T-helper 1 cell treated with Interleukin-12 subunit alpha and Interleukin-12 subunit beta and Interleukin-4 antibody, amounts not matched to agents 30 μg/mL and 1 μg/mL, for 36 hours (primary cell): ENCODE data around the gene CCDC107.

Experiments used
- H3K27ac Mint-ChIP-seq: one replicate; pipeline ENCODE4 v1.8.0; 2021; ENCODE audit warnings: mild to moderate bottlenecking, mixed read lengths
- H3K27me3 Mint-ChIP-seq: one replicate; pipeline ENCODE4 v1.8.0; 2021; ENCODE audit warnings: low read depth, mixed read lengths
- H3K36me3 Mint-ChIP-seq: one replicate; pipeline ENCODE4 v1.8.0; 2021; ENCODE audit warnings: low read depth, mixed read lengths
- H3K4me1 Mint-ChIP-seq: one replicate; pipeline ENCODE4 v1.8.0; 2021; ENCODE audit warnings: low read depth, mixed read lengths
- H3K4me3 Mint-ChIP-seq: one replicate; pipeline ENCODE4 v1.8.0; 2021; ENCODE audit warnings: mild to moderate bottlenecking, moderate library complexity, mixed read lengths
- H3K9me3 Mint-ChIP-seq: one replicate; pipeline ENCODE4 v1.8.0; 2021; ENCODE audit warnings: mixed read lengths

CCDC107 gene

DNA sequence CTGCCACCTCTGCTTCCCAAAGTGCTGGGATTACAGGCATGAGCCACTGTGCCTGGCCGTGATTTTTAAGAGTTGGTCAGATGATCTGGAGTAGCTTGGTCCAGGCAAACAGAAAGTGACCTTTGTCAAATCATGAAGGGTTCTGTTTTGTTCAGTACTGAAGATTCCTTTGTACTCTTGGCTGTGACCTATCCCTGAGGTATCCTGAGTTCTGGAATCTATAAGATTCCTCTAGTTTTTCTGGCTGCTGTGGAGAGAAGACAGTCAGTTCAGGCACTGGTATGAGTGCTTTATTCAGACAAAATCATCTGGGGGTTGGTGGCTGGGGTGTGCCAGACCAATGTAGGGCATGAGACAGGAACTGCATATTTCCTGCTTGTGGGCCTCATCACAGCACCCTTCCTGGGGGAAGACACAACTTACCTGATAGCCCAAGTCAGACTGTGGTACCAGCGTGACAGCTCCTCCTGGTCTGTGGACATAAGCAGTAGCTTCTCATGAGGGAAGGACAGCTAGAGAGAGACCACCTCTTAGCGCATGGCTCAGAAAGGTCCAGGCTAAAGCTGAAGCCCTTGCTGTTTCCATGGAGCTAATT lies 3.8 kb downstream of the CCDC107 start:
- peak overlapping the region; percentile 58 for H3K4me3 Mint-ChIP-seq
- H3K9me3 Mint-ChIP-seq: no peaks in the 10 kb centered on the region
- peaks cover 4% of the 10 kb centered on the region for H3K27me3 Mint-ChIP-seq
- peaks cover 68% of the 10 kb centered on the region for H3K4me1 Mint-ChIP-seq
- H3K36me3 Mint-ChIP-seq: peaks cover 29% of the 10 kb centered on the region
- peak overlapping the region; percentile 85 for H3K27ac Mint-ChIP-seq

DNA sequence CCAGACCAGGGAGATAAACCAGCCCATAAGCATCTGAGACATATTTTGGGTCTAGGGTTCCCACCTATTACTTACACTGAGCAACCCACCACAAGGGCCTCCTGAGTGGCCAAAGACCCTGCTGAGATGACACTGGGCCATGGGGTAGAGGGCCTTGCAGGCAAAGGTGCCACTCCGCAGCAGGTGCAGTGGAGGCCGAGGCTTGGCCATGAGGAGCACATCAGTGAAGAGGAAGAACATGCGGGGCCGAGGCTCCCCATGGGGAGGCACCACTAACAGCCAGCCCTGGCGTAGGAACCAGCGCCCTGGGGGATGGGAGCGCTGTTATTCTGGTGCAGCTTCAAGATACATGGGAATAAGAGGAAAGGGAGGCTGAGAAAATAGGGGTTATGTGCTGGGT lies 4.3 kb downstream of the CCDC107 start:
- H3K4me1 Mint-ChIP-seq: peaks cover 64% of the 10 kb centered on the region

DNA sequence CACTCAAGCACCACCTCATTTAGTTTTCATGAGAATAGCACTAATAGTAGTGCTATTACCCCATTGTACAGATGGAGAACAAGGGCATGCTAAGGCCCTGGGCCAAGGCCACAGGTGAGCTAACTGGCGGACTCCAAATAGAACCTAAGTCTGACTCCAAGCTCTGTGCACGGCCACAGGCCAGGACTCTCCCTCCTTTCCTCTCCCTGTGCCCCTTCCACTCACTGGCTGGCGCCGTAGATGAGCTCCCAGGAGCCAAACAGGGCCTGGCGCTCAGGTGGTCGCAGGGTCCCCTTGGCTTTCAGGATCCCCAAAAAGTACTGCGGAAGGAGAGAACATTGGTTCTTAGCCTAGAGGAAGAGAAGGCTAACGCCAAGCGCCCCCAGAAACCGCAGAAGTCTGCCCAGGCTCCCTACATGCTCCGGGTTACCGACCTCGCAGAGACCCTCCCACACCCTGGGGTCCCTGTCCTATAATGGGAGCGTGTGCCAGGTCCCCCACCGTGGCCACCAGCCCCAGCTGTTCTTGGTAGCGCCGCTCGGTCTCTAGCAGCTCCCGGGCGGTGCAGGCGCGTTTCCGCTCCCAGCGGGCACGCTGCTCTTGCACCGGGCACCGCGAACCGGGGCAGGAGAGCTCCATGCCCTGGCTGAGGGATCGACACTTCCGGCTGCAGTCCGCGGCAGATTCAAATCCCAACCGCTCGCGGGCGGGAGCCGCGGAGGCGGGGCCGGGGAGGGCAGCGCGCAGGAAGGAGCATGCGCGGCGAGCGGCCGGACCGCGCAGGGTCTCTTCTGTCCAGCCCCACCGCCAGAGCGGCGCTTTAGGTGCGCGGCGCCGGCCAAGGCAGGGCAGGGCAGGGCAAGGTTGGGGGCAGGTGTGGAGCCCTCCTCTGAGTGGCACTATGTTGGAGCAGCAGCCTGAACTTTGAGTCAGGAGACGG lies 6.7 kb downstream of the CCDC107 start, which contains the start of gene ARHGEF39:
Gene ARHGEF39, minus strand, starts transcription at position 665 of the 940 bp plus-strand sequence. Its CDS starts 26 bp downstream, at position 639.
- H3K27me3 Mint-ChIP-seq: no peaks in the 10 kb centered on the region
- peak within 1 kb of the TSS; percentile 83 for H3K4me3 Mint-ChIP-seq
- peaks cover 4% of the 10 kb centered on the region for H3K9me3 Mint-ChIP-seq
- peak within 1 kb of the TSS; percentile 72 for H3K27ac Mint-ChIP-seq
- H3K4me1 Mint-ChIP-seq: peaks cover 49% of the 10 kb centered on the region
- peaks cover 20% of the 10 kb centered on the region for H3K36me3 Mint-ChIP-seq

More for the DNA sequence above, 4.3 kb downstream of the CCDC107 start:
- Mint-ChIP-seq H3K4me3 (peak overlapping the region; percentile 59), H3K27me3 (peaks cover 4% of the 10 kb centered on the region), H3K27ac (peak overlapping the region; percentile 85), H3K36me3 (peaks cover 29% of the 10 kb centered on the region), H3K9me3 (peaks cover 2% of the 10 kb centered on the region)

DNA sequence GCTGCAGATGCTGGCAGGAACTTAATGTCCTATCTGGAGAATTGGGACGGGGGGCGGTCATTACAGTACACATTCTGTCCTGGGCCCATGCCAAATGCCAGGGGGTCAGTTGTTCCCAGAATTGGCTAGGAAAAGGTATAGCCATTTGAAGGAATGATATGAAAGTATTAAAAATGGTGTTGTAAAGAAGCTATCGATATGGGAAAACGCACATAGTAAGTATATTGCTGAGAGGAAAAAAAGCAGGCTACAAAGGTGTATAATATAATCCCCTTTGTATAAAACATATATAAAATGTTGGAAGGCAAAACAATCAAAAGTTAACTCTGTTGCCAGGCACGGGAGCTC lies 7.4 kb downstream of the CCDC107 start:
- Mint-ChIP-seq H3K4me3 (peak overlapping the region; percentile 83), H3K36me3 (peaks cover 15% of the 10 kb centered on the region), H3K9me3 (peaks cover 4% of the 10 kb centered on the region), H3K27me3 (no peaks in the 10 kb centered on the region), H3K27ac (peak overlapping the region; percentile 72), H3K4me1 (peaks cover 43% of the 10 kb centered on the region)

DNA sequence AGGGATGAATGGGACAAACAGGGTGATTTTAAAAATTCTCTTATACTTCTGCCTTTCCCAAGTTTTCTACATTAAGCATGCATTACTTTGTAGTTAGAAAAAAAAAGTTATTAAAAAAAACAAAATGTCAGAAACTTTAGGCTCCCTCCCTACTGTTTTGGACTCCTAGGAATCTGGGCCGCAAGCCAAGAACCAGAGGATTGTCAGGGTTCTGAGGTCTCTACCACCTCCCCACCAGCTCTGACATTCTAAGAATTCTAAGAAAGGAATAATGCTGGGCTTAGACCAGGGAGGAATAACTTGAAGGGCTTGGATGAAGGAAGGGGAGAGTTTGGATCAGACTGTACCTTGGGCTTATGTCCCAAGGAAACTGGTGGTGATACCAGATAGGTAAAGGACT lies 8.0 kb downstream of the CCDC107 start:
- peaks cover 4% of the 10 kb centered on the region for H3K9me3 Mint-ChIP-seq
- peak overlapping the region; percentile 69 for H3K4me3 Mint-ChIP-seq
- no peak overlapping the region for H3K27ac Mint-ChIP-seq
- H3K36me3 Mint-ChIP-seq: peaks cover 9% of the 10 kb centered on the region
- H3K27me3 Mint-ChIP-seq: no peaks in the 10 kb centered on the region
- peaks cover 37% of the 10 kb centered on the region for H3K4me1 Mint-ChIP-seq

DNA sequence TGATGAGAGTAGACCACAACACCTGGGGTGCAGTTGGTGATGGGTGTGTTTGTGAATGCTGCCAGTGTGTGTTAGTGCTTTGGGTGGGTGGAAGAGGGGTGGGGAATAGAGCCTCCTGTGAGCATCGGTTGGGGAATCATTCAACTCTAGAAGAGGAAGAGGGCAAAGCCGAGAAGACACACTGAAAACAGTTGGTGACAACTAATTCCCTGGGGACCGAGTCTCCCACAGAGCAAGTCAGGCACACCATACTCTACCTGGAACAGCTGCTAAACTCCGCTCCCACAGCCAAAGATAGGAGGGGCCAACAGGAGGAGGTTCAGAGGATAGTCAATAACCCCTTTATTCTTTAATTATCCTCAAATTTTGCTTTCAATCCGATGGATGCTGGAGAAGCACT lies 8.5 kb downstream of the CCDC107 start:
- peaks cover 34% of the 10 kb centered on the region for H3K4me1 Mint-ChIP-seq
- H3K36me3 Mint-ChIP-seq: peaks cover 9% of the 10 kb centered on the region
- H3K4me3 Mint-ChIP-seq: no peak overlapping the region
- peaks cover 4% of the 10 kb centered on the region for H3K9me3 Mint-ChIP-seq
- no peak overlapping the region for H3K27ac Mint-ChIP-seq
- no peaks in the 10 kb centered on the region for H3K27me3 Mint-ChIP-seq

DNA sequence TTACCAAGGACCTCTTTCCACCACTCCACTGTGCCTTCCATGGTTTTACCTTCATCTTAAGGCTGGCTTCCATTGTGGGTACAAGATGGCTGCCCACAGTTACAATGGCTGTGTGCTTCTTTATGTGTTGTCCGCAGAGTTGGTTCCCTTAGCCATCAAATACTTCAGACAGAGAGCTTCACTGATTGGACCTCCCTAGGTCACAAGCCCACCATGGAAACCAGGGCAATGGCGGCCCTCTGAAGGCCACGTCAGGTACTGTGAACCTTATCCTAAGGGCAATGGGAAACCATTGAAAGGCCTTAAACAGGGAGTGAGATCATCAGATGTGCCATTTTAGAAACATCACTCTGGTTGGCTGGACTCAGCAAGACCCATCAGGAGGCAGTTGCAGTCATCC lies 9.8 kb downstream of the CCDC107 start:
- H3K27me3 Mint-ChIP-seq: peaks cover 5% of the 10 kb centered on the region

DNA sequence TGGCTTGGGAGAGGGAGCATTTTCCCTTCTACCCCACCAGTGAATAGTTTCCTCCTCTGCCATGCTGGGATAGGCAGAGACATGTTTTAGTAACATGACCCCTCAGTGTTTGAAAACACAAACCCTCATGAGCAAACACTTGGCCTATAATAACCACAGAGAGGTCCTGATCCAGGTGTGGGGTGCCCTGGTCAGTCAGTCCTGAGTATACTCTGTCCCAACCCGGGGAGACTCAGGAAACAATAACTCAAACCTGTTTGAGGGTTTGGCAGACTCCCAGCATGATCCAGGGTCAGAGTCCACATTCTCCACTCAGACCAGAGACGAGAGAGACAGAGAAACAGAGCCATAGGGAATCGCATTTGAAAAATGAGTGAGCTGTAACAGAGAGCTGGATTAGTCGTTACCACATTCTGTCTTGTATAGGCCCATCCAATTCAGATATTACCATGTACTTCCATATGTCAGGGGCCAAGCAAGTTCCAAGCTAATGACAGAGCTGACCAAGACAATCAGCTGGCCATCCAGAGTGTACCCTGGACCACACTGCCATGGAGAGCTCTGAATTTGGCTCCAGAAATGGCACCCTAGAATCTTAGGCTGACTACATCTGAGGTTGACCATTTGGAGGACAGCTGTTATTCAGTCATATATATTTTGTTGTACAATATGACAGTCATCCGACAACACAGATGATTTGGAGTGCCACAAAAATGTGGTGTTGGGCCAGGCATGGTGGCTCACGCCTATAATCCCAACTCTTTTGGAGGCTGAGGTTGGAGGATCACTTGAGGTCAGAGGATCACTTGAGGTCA lies 11.4 kb downstream of the CCDC107 start:
- Mint-ChIP-seq H3K4me3 (no peak overlapping the region), H3K36me3 (no peaks in the 10 kb centered on the region), H3K9me3 (peaks cover 4% of the 10 kb centered on the region), H3K4me1 (peaks cover 7% of the 10 kb centered on the region), H3K27ac (no peak overlapping the region), H3K27me3 (peaks cover 17% of the 10 kb centered on the region)

More for the DNA sequence above, 9.8 kb downstream of the CCDC107 start:
- peaks cover 4% of the 10 kb centered on the region for H3K9me3 Mint-ChIP-seq
- H3K27ac Mint-ChIP-seq: no peak overlapping the region
- H3K36me3 Mint-ChIP-seq: no peaks in the 10 kb centered on the region
- no peak overlapping the region for H3K4me3 Mint-ChIP-seq
- H3K4me1 Mint-ChIP-seq: peaks cover 21% of the 10 kb centered on the region

DNA sequence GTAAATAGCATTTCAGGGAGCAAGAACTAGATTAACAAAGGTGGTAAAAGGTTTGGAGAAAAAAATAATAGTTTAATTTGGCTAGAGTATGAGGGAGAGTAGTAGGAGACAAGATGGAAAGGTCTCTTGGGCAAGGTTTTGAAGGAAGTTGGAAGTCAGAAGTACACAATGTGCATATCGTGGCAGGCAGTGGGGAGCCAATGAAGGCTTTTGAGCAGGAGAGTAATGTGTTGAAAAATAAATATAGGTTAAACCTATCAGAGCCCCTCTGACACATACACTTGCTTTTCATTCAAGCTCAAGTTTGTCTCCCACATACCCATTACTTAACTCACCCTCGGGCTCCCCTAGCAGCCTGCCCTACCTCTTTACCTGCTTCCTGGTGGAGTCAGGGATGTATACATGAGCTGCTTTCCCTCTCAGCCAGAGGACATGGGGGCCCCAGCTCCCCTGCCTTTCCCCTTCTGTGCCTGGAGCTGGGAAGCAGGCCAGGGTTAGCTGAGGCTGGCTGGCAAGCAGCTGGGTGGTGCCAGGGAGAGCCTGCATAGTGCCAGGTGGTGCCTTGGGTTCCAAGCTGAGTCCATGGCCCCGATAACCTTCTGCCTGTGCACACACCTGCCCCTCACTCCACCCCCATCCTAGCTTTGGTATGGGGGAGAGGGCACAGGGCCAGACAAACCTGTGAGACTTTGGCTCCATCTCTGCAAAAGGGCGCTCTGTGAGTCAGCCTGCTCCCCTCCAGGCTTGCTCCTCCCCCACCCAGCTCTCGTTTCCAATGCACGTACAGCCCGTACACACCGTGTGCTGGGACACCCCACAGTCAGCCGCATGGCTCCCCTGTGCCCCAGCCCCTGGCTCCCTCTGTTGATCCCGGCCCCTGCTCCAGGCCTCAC lies 15.3 kb downstream of the CCDC107 start, which contains the start of gene CA9:
Gene CA9, plus strand, starts transcription at position 797 of the 893 bp plus-strand sequence. Its CDS starts 32 bp downstream, at position 829.
- Mint-ChIP-seq H3K36me3 (peaks cover 2% of the 10 kb centered on the region), H3K27ac (peak within 1 kb of the TSS; percentile 1)

DNA sequence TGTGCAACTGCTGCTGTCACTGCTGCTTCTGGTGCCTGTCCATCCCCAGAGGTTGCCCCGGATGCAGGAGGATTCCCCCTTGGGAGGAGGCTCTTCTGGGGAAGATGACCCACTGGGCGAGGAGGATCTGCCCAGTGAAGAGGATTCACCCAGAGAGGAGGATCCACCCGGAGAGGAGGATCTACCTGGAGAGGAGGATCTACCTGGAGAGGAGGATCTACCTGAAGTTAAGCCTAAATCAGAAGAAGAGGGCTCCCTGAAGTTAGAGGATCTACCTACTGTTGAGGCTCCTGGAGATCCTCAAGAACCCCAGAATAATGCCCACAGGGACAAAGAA lies 15.9 kb downstream of the CCDC107 start:
- Mint-ChIP-seq H3K4me1 (peaks cover 8% of the 10 kb centered on the region), H3K4me3 (no peak overlapping the region), H3K27me3 (peaks cover 40% of the 10 kb centered on the region), H3K9me3 (no peaks in the 10 kb centered on the region), H3K27ac (no peak overlapping the region), H3K36me3 (peaks cover 2% of the 10 kb centered on the region)

More for the DNA sequence above, 15.3 kb downstream of the CCDC107 start, which contains the start of gene CA9:
- Mint-ChIP-seq H3K4me1 (peaks cover 8% of the 10 kb centered on the region), H3K9me3 (no peaks in the 10 kb centered on the region), H3K4me3 (peak within 1 kb of the TSS; percentile 41), H3K27me3 (peaks cover 40% of the 10 kb centered on the region)

DNA sequence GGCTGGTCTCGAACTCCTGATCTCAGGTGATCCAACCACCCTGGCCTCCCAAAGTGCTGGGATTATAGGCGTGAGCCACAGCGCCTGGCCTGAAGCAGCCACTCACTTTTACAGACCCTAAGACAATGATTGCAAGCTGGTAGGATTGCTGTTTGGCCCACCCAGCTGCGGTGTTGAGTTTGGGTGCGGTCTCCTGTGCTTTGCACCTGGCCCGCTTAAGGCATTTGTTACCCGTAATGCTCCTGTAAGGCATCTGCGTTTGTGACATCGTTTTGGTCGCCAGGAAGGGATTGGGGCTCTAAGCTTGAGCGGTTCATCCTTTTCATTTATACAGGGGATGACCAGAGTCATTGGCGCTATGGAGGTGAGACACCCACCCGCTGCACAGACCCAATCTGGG lies 17.1 kb downstream of the CCDC107 start:
- H3K9me3 Mint-ChIP-seq: no peaks in the 10 kb centered on the region
- H3K4me1 Mint-ChIP-seq: peaks cover 8% of the 10 kb centered on the region
- peaks cover 2% of the 10 kb centered on the region for H3K36me3 Mint-ChIP-seq
- no peak overlapping the region for H3K27ac Mint-ChIP-seq
- H3K27me3 Mint-ChIP-seq: peaks cover 43% of the 10 kb centered on the region
- no peak overlapping the region for H3K4me3 Mint-ChIP-seq

DNA sequence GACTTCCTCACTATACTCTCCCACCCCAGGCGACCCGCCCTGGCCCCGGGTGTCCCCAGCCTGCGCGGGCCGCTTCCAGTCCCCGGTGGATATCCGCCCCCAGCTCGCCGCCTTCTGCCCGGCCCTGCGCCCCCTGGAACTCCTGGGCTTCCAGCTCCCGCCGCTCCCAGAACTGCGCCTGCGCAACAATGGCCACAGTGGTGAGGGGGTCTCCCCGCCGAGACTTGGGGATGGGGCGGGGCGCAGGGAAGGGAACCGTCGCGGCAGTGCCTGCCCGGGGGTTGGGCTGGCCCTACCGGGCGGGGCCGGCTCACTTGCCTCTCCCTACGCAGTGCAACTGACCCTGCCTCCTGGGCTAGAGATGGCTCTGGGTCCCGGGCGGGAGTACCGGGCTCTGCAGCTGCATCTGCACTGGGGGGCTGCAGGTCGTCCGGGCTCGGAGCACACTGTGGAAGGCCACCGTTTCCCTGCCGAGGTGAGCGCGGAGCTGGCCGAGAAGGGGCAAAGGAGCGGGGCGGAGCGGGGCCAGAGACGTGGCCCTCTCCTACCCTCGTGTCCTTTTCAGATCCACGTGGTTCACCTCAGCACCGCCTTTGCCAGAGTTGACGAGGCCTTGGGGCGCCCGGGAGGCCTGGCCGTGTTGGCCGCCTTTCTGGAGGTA lies 17.8 kb downstream of the CCDC107 start:
- H3K4me3 Mint-ChIP-seq: peak overlapping the region; percentile 60
- H3K27me3 Mint-ChIP-seq: peaks cover 43% of the 10 kb centered on the region
- peaks cover 8% of the 10 kb centered on the region for H3K4me1 Mint-ChIP-seq
- H3K27ac Mint-ChIP-seq: no peak overlapping the region
- H3K36me3 Mint-ChIP-seq: peaks cover 2% of the 10 kb centered on the region
- H3K9me3 Mint-ChIP-seq: no peaks in the 10 kb centered on the region

DNA sequence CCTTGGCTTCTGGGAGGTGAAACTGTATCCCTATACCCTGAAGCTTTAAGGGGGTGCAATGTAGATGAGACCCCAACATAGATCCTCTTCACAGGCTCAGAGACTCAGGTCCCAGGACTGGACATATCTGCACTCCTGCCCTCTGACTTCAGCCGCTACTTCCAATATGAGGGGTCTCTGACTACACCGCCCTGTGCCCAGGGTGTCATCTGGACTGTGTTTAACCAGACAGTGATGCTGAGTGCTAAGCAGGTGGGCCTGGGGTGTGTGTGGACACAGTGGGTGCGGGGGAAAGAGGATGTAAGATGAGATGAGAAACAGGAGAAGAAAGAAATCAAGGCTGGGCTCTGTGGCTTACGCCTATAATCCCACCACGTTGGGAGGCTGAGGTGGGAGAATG lies 21.0 kb downstream of the CCDC107 start:
- Mint-ChIP-seq H3K27me3 (peaks cover 30% of the 10 kb centered on the region), H3K36me3 (peaks cover 2% of the 10 kb centered on the region), H3K4me1 (peaks cover 8% of the 10 kb centered on the region), H3K4me3 (no peak overlapping the region), H3K9me3 (no peaks in the 10 kb centered on the region), H3K27ac (no peak overlapping the region)
